Tibial nerve (tissue), 4 donors: ENCODE results near the gene ACSL1.

Experiments
- CTCF ChIP-seq, 5 experiments: fragments of 200-600 bp in 3 of 5; fragments of 450-650 bp in 2 of 5; sonication (generic) in 3 of 5; IDR thresholded peaks; one replicate each; pipeline ENCODE4 v1.5.1; 2016 to 2019; ENCODE audit warnings: antibody characterized with exemption in 5 of 5, mild to moderate bottlenecking in 3 of 5, moderate library complexity in 2 of 5
- EP300 ChIP-seq, 2 donors: sonication (generic); formaldehyde crosslinking; IDR thresholded peaks; one replicate each; pipeline ENCODE4 v1.6.1; 2017; ENCODE audit warnings: antibody characterized with exemption in 2 of 2, mild to moderate bottlenecking in 1 of 2
- POLR2A ChIP-seq, 2 donors: fragments of 450-650 bp; IDR thresholded peaks; one replicate each; pipeline ENCODE4 v1.6.1; 2017; ENCODE audit warnings: antibody characterized with exemption in 2 of 2, mild to moderate bottlenecking in 2 of 2, moderate library complexity in 2 of 2

- TF ChIP-seq CTCF (IDR thresholded peaks at IDR 0.05) (no peak), EP300 (IDR thresholded peaks at IDR 0.05) (peak in 1 of 2 donors; percentile 59), POLR2A (IDR thresholded peaks at IDR 0.05) (no peak)
These were observed 28.9 kb upstream of the ACSL1 start for GRCh38 chr4:184854673-184855072.
